GM12878 (cell line): Measurements from ENCODE around the gene ADNP2. TPM values are rescaled to one million over a fixed set of nuclear protein-coding genes. Genes with fewer than 3 reads are reported as not detected.

Experiments used
- ATAC-seq: fragments of 200-7000 bp; cut with Tn5 transposase; 3 replicates; pipeline ENCODE4 v1.9.1; 2020; ENCODE audit warnings: mild to moderate bottlenecking, moderate library complexity
- BruUV-seq: library from RNA; stranded (reverse); fragments of 400-500 nt; replicated peaks from 2 replicates; lab custom pipeline; 2021; lab: Mats Ljungman, UMichigan
- CTCF ChIA-PET: fragments of 300-600 bp; sonication (Branson Sonifier 250); formaldehyde crosslinking; extraction: SDS; loops from one replicate; lab custom pipeline; 2021; ENCODE audit warnings: inconsistent platforms; lab: Yijun Ruan, JAX
- POLR2A ChIA-PET: fragments of 350-600 bp; formaldehyde crosslinking; extraction: SDS; loops from one replicate; lab custom pipeline; 2021; ENCODE audit warnings: inconsistent platforms; lab: Charles Lee
- RAD21 ChIA-PET: fragments of 300-600 bp; sonication (Branson Sonifier 250); formaldehyde crosslinking; loops from one replicate; lab custom pipeline; 2023; ENCODE audit warnings: antibody characterized with exemption; ENCODE audit not compliant: unreplicated experiment; lab: Charles Lee
- SMC1A ChIA-PET: fragments of 300-600 bp; sonication (Branson Sonifier 250); formaldehyde crosslinking; loops from one replicate; lab custom pipeline; 2023; ENCODE audit not compliant: unreplicated experiment, uncharacterized antibody; lab: Charles Lee
- DNase-seq: peaks from one replicate; pipeline ENCODE4 v3.0.0-alpha.2; 2011; ENCODE audit warnings: low read depth, low spot score
- FAIRE-seq: peaks from 3 replicates; lab custom pipeline; 2011; peaks lifted over from hg19 to GRCh38; lab: Jason Lieb, UNC
- H2AFZ ChIP-seq: 2 replicates; pipeline ENCODE4 v1.6.0; 2011; ENCODE audit warnings: low read depth, low read length, control low read depth; ENCODE audit not compliant: control insufficient read depth
- H3K27ac ChIP-seq: 2 replicates; pipeline ENCODE4 v1.5.1; 2011; ENCODE audit warnings: control low read depth; ENCODE audit not compliant: control insufficient read depth, insufficient read depth
- H3K27me3 ChIP-seq, 2 experiments: replicated peaks in 1 of 2; 2 replicates each; pipeline versions ENCODE4 v1.6.0 to v1.6.1; 2011; ENCODE audit warnings: low read length in 1 of 2; ENCODE audit not compliant: control insufficient read depth in 2 of 2, insufficient read depth in 2 of 2
- H3K36me3 ChIP-seq, 2 experiments: 2 replicates each; pipeline ENCODE4 v1.5.1; 2011; ENCODE audit warnings: low read length in 1 of 2; ENCODE audit not compliant: control insufficient read depth in 2 of 2, insufficient read depth in 2 of 2
- H3K4me1 ChIP-seq: 2 replicates; pipeline ENCODE4 v1.6.1; 2011; ENCODE audit warnings: mild to moderate bottlenecking, low read length, moderate library complexity, mixed read lengths; ENCODE audit not compliant: control insufficient read depth, insufficient read depth
- H3K4me2 ChIP-seq: 2 replicates; pipeline ENCODE4 v1.6.0; 2011; ENCODE audit warnings: control low read depth; ENCODE audit not compliant: control insufficient read depth, insufficient read depth
- H3K4me3 ChIP-seq: fragments of 200-600 bp; sonication (generic); 2 replicates; pipeline ENCODE4 v1.5.1; 2016
- H3K79me2 ChIP-seq: 2 replicates; pipeline ENCODE4 v1.6.0; 2011; ENCODE audit warnings: low read length; ENCODE audit not compliant: control insufficient read depth, insufficient read depth
- H3K9ac ChIP-seq: 2 replicates; pipeline ENCODE4 v1.8.0; 2011; ENCODE audit warnings: low read length, control low read depth, mixed read lengths; ENCODE audit not compliant: control insufficient read depth, insufficient read depth
- H3K9me3 ChIP-seq: replicated peaks from 3 replicates; pipeline ENCODE4 v1.5.1; 2011; ENCODE audit warnings: mild to moderate bottlenecking, low read length; ENCODE audit not compliant: control insufficient read depth, insufficient read depth
- H4K20me1 ChIP-seq: 2 replicates; pipeline ENCODE4 v1.6.0; 2011; ENCODE audit not compliant: control insufficient read depth, insufficient read depth
- CEBPB ChIP-seq, 2 experiments: fragments of 150-350 bp in 1 of 2; IDR thresholded peaks; 2 replicates each; pipeline ENCODE4 v1.6.1; 2012 to 2014; ENCODE audit warnings: low read depth in 2 of 2, low read length in 2 of 2, borderline replicate concordance in 1 of 2, inconsistent platforms in 1 of 2
- FOXM1 ChIP-seq: IDR thresholded peaks from 2 replicates; pipeline ENCODE4 v1.6.1; 2012; ENCODE audit warnings: low read depth, mild to moderate bottlenecking, inconsistent platforms, low read length, moderate library complexity
- JUNB ChIP-seq: IDR thresholded peaks from 2 replicates; pipeline ENCODE4 v1.6.1; 2016; ENCODE audit warnings: antibody characterized with exemption, mild to moderate bottlenecking
- JUND ChIP-seq: IDR thresholded peaks from 2 replicates; pipeline ENCODE4 v1.6.1; 2012; ENCODE audit warnings: low read depth, mild to moderate bottlenecking, low read length, improper control_type of control experiment, moderate library complexity
- LARP7 ChIP-seq: fragments of 450-650 bp; IDR thresholded peaks from 2 replicates; pipeline ENCODE4 v1.6.1; 2017; ENCODE audit warnings: mild to moderate bottlenecking
- NBN ChIP-seq: fragments of 450-650 bp; IDR thresholded peaks from 2 replicates; pipeline ENCODE4 v1.6.1; 2016
- NFYA ChIP-seq: IDR thresholded peaks from 2 replicates; pipeline ENCODE4 v1.6.1; 2011; ENCODE audit warnings: low read depth, mild to moderate bottlenecking, low read length, improper control_type of control experiment, borderline replicate concordance
- NFYB ChIP-seq: IDR thresholded peaks from 2 replicates; pipeline ENCODE4 v1.6.1; 2011; ENCODE audit warnings: low read depth, mild to moderate bottlenecking, low read length, improper control_type of control experiment, moderate library complexity; ENCODE audit not compliant: insufficient read depth
- RB1 ChIP-seq: fragments of 450-650 bp; formaldehyde crosslinking; IDR thresholded peaks from 2 replicates; pipeline ENCODE4 v1.6.1; 2017; ENCODE audit warnings: mild to moderate bottlenecking, borderline replicate concordance
- SIN3A ChIP-seq: IDR thresholded peaks from 2 replicates; pipeline ENCODE4 v1.6.1; 2012; ENCODE audit warnings: low read depth, low read length, improper control_type of control experiment
- SMAD5 ChIP-seq: IDR thresholded peaks from 2 replicates; pipeline ENCODE4 v1.6.1; 2016; ENCODE audit warnings: antibody characterized with exemption, low read depth
- TAF1 ChIP-seq: IDR thresholded peaks from 2 replicates; pipeline ENCODE4 v1.6.1; 2011; ENCODE audit warnings: mild to moderate bottlenecking, low read depth, low read length, borderline replicate concordance
- WGBS: methylation state at CpG from one replicate; pipeline ENCODE4 v1.1.6; 2016; ENCODE audit warnings: low lambda C conversion rate; ENCODE audit not compliant: insufficient replicate concordance, insufficient coverage; ENCODE audit errors: missing lambda C conversion rate; 5-methylcytosine and 5-hydroxymethylcytosine counted together
- in situ Hi-C: fragments of 300-500 bp; cut with MboI; formaldehyde crosslinking; loops from 9 replicates; pipeline ENCODE4 v1.14.3; 2018; ENCODE audit warnings: mixed read lengths
- intact Hi-C: fragments of 100-400 bp; cut with micrococcal nuclease; formaldehyde crosslinking; loops from one replicate; pipeline ENCODE4 v1.14.2; 2022; ENCODE audit not compliant: unreplicated experiment
- polyA plus RNA-seq, 11 experiments: library from polyadenylated mRNA; depleted of rRNA in 4 of 11; unstranded in 6 of 11; stranded (reverse) in 5 of 11; fragments of >200 nt; fragmentation: Nextera tagmentation in 4 of 11; fragmentation: Illumina TruSeq in 1 of 11; extraction: Ambion mirVana in 4 of 11; extraction: Trizol in 1 of 11; gene quantifications; 1 replicate in 1 of 11; 2 replicates in 10 of 11; pipeline versions ENCODE4 v1.2.1 to v1.2.3, GENCODE V29; 2011 to 2016; ENCODE audit warnings: inconsistent platforms in 2 of 11, missing spikeins in 2 of 11, low read depth in 1 of 11
- total RNA-seq, 4 experiments: library from RNA; depleted of rRNA in 3 of 4; stranded (reverse); fragments of >200 nt in 3 of 4; fragmentation: Illumina TruSeq in 1 of 4; extraction: Trizol in 1 of 4; gene quantifications; 2 replicates each; pipeline versions ENCODE4 v1.2.1 to v1.2.3, GENCODE V29; 2013 to 2021
- TF ChIP-seq, protein P1 (sequence below): fragments of 450-650 bp; IDR thresholded peaks from 2 replicates; pipeline ENCODE4 v1.6.1; 2017; ENCODE audit warnings: mild to moderate bottlenecking, moderate library complexity
- TF ChIP-seq, protein P2 (sequence below): fragments of 450-650 bp; IDR thresholded peaks from 2 replicates; pipeline ENCODE4 v1.6.1; 2016; ENCODE audit warnings: mild to moderate bottlenecking

ADNP2 gene
- total and polyA plus RNA-seq, 10 of the 15 experiments (the other 5 are each of a cell fraction or from before 2014, with no cell fraction given) = 3.7 to 25.1 (median 13.0) TPM

DNA sequence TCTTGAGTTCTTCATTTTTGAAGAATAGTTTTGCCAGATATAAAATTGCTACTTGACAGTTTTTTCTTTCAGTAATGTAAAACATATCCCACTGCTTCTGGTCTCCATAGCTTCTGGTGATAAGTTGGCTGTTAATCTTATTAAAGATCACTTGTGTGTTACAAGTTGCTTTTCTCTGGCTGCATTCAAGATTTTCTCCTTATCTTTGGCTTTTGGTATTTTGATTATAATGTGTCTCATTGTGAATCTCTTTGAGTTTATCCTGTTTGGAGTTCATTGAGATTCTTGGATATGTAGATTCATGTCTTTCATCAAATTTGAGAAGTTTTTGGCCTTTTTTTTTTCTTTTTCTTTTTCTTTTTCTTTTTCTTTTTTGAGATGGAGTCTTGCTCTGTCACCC lies 20.2 kb upstream of the ADNP2 start:
- CTCF ChIA-PET = no interaction called here
- Histone ChIP-seq H3K79me2 (no peaks in the 10 kb centered on the region), H2AFZ (no peak overlapping the region), H3K4me2 (no peak overlapping the region), H3K9me3 (peaks cover 5% of the 10 kb centered on the region; the same call in 2 of the 3 replicates), H4K20me1 (no peaks in the 10 kb centered on the region), H3K4me3 (no peak overlapping the region), H3K36me3 (no peaks in the 10 kb centered on the region), H3K4me1 (no peaks in the 10 kb centered on the region), H3K27me3 (no peaks in the 10 kb centered on the region), H3K9ac (no peak overlapping the region), H3K27ac (no peak overlapping the region)
- DNase-seq (no peak), ATAC-seq (no peak), FAIRE-seq (no peak)
- intact Hi-C loops (no loop called here), in situ Hi-C loops (no loop called here)
- RAD21 ChIA-PET = no interaction called here
- no TSS peak for BruUV-seq
- TF ChIP-seq JUNB = no peak
- TF ChIP-seq SMAD5 = no peak
- POLR2A ChIA-PET = no interaction called here
- SMC1A ChIA-PET = no interaction called here

DNA sequence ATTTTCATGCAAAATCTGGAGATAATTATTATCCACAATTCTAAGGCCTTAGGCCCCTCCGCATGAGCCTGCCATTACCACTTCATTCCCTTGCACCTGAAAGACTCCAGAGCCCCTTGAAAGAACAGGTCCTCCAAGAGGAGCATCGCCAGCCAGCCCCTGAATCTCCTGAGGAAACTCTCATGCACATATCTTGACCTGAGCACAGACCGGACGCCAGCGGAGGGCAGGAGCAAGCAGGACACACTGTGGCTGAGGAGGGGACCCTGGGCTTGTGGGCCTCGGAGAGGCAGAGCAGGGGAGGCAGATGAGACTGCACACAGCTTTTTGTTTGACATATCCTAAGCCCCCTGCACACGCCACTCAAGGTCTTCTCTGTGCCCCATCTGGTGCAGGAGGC lies 13.6 kb upstream of the ADNP2 start:
- H3K27me3 ChIP-seq = no peaks in the 10 kb centered on the region
- TF ChIP-seq NBN (no peak), NFYB (no peak), CEBPB (IDR thresholded peaks at IDR 0.05; ENCODE audit: borderline replicate concordance in 1 of 2, low read depth in 2 of 2, low read length in 2 of 2) (no peak), TAF1 (no peak), LARP7 (no peak), NFYA (no peak), JUND (no peak), SIN3A (no peak), RB1 (no peak), FOXM1 (no peak)
- TF ChIP-seq, protein P1, sequence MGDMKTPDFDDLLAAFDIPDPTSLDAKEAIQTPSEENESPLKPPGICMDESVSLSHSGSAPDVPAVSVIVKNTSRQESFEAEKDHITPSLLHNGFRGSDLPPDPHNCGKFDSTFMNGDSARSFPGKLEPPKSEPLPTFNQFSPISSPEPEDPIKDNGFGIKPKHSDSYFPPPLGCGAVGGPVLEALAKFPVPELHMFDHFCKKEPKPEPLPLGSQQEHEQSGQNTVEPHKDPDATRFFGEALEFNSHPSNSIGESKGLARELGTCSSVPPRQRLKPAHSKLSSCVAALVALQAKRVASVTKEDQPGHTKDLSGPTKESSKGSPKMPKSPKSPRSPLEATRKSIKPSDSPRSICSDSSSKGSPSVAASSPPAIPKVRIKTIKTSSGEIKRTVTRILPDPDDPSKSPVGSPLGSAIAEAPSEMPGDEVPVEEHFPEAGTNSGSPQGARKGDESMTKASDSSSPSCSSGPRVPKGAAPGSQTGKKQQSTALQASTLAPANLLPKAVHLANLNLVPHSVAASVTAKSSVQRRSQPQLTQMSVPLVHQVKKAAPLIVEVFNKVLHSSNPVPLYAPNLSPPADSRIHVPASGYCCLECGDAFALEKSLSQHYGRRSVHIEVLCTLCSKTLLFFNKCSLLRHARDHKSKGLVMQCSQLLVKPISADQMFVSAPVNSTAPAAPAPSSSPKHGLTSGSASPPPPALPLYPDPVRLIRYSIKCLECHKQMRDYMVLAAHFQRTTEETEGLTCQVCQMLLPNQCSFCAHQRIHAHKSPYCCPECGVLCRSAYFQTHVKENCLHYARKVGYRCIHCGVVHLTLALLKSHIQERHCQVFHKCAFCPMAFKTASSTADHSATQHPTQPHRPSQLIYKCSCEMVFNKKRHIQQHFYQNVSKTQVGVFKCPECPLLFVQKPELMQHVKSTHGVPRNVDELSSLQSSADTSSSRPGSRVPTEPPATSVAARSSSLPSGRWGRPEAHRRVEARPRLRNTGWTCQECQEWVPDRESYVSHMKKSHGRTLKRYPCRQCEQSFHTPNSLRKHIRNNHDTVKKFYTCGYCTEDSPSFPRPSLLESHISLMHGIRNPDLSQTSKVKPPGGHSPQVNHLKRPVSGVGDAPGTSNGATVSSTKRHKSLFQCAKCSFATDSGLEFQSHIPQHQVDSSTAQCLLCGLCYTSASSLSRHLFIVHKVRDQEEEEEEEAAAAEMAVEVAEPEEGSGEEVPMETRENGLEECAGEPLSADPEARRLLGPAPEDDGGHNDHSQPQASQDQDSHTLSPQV = no peak
- TF ChIP-seq, protein P2, sequence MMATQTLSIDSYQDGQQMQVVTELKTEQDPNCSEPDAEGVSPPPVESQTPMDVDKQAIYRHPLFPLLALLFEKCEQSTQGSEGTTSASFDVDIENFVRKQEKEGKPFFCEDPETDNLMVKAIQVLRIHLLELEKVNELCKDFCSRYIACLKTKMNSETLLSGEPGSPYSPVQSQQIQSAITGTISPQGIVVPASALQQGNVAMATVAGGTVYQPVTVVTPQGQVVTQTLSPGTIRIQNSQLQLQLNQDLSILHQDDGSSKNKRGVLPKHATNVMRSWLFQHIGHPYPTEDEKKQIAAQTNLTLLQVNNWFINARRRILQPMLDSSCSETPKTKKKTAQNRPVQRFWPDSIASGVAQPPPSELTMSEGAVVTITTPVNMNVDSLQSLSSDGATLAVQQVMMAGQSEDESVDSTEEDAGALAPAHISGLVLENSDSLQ = no peak
- TF ChIP-seq, all 136 proteins: peak for 0
- Histone ChIP-seq H3K36me3 (no peaks in the 10 kb centered on the region), H3K27ac (no peak overlapping the region), H3K4me3 (no peak overlapping the region), H3K9me3 (peaks cover 3% of the 10 kb centered on the region; the same call in 2 of the 3 replicates), H3K9ac (no peak overlapping the region), H3K4me1 (no peaks in the 10 kb centered on the region), H3K4me2 (no peak overlapping the region), H3K79me2 (no peaks in the 10 kb centered on the region), H4K20me1 (no peaks in the 10 kb centered on the region), H2AFZ (no peak overlapping the region)
- ATAC-seq (no peak), DNase-seq (no peak), FAIRE-seq (no peak)
- ChIA-PET RAD21 (interaction anchor here (1.0 kb wide), 1 partner anchor 51 kb away, joined by 3 read pairs; no protein-coding TSS in a partner anchor), SMC1A (interaction anchor here (0.6 kb wide), 1 partner anchor 31 kb away, joined by 3 read pairs; no protein-coding TSS in a partner anchor), POLR2A (no interaction called here), CTCF (no interaction called here)
- BruUV-seq = no TSS peak
- WGBS = 58% methylated on average over 7 of the region's 7 CpGs
- intact Hi-C loops (no loop called here), in situ Hi-C loops (no loop called here)
